ENCODE data around the gene UGGT1.

DNA sequence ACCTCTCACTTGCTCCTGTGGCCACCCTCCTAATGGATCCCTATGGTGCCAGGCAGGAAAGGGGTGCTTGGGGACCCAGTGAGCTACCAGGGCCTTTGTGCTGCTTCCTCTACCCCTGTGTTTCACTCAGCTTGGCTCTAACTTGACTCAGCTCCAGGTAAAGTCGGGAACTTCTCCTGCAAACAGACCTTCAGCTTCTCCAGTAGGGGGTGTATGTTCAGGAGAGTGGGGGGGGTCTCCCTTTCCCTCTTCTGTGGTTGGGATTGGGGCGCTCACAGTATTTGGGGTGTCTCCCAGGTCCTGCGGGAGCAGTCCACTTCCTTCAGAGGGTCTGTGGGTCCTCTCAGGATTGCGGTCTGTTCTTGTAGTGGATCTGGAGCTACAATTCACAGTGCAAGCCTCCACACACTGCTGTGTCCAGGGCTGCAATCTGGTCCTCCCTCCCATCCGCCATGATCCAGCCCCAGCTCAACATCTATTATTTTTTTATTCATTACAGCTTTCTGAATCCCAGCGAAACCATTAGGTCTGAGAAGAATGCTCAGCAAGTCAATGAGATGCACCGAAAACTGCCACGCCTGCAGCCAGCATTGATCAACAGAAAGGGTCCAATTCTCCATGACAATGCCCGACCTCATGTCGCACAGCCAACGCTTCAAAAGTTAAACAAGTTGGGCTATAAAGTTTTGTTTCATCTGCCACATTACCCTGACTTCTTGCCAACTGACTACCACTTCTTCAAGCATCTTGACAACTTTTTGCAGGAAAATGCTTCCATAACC lies 36.7 kb upstream of the UGGT1 start:
- TF ChIP-seq, protein P1, sequence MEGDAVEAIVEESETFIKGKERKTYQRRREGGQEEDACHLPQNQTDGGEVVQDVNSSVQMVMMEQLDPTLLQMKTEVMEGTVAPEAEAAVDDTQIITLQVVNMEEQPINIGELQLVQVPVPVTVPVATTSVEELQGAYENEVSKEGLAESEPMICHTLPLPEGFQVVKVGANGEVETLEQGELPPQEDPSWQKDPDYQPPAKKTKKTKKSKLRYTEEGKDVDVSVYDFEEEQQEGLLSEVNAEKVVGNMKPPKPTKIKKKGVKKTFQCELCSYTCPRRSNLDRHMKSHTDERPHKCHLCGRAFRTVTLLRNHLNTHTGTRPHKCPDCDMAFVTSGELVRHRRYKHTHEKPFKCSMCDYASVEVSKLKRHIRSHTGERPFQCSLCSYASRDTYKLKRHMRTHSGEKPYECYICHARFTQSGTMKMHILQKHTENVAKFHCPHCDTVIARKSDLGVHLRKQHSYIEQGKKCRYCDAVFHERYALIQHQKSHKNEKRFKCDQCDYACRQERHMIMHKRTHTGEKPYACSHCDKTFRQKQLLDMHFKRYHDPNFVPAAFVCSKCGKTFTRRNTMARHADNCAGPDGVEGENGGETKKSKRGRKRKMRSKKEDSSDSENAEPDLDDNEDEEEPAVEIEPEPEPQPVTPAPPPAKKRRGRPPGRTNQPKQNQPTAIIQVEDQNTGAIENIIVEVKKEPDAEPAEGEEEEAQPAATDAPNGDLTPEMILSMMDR (IDR thresholded peaks at IDR 0.05), result no peak
- TF ChIP-seq POLR2A (IDR thresholded peaks at IDR 0.05), result no peak
- TF ChIP-seq POLR2AphosphoS5 (IDR thresholded peaks at IDR 0.05), result no peak
